Hepatocyte (in vitro differentiated cells): ENCODE measurements around the gene ATP23. TPM values are rescaled to one million over a fixed set of nuclear protein-coding genes. Genes with fewer than 3 reads are reported as not detected.

Experiments used
- DNase-seq: peaks from one replicate; pipeline ENCODE4 v3.0.0-alpha.2; 2016; ENCODE audit warnings: low spot score
- H2AFZ ChIP-seq: fragments of 200-600 bp; sonication (generic); 2 replicates; pipeline ENCODE4 v1.6.0; 2016; ENCODE audit warnings: antibody characterized with exemption, mild to moderate bottlenecking
- H3K27ac ChIP-seq: fragments of 200-600 bp; sonication (generic); 2 replicates; pipeline ENCODE4 v1.5.1; 2016; ENCODE audit warnings: mild to moderate bottlenecking
- H3K27me3 ChIP-seq: fragments of 200-600 bp; sonication (generic); 2 replicates; pipeline ENCODE4 v1.6.1; 2016
- H3K36me3 ChIP-seq: fragments of 200-600 bp; sonication (generic); replicated peaks from 2 replicates; pipeline ENCODE4 v1.5.1; 2016; ENCODE audit warnings: low read depth; ENCODE audit not compliant: insufficient read depth
- H3K4me1 ChIP-seq: fragments of 200-600 bp; sonication (generic); 2 replicates; pipeline ENCODE4 v1.5.1; 2016; ENCODE audit warnings: mild to moderate bottlenecking, moderate library complexity; ENCODE audit not compliant: insufficient read depth
- H3K4me2 ChIP-seq: fragments of 200-600 bp; sonication (generic); 2 replicates; pipeline ENCODE4 v1.6.0; 2016
- H3K4me3 ChIP-seq: fragments of 200-600 bp; sonication (generic); 2 replicates; pipeline ENCODE4 v1.5.1; 2016; ENCODE audit warnings: mild to moderate bottlenecking
- H3K79me2 ChIP-seq: fragments of 200-600 bp; sonication (generic); 2 replicates; pipeline ENCODE4 v1.6.0; 2017; ENCODE audit warnings: mild to moderate bottlenecking
- H3K9me2 ChIP-seq: fragments of 200-600 bp; sonication (generic); replicated peaks from 2 replicates; pipeline ENCODE4 v1.6.0; 2017; ENCODE audit warnings: mild to moderate bottlenecking; ENCODE audit not compliant: insufficient read depth
- H3K9me3 ChIP-seq: fragments of 200-600 bp; sonication (generic); 2 replicates; pipeline ENCODE4 v1.5.1; 2016; ENCODE audit warnings: low read depth, mild to moderate bottlenecking
- H4K20me1 ChIP-seq: fragments of 200-600 bp; sonication (generic); 2 replicates; pipeline ENCODE4 v1.6.0; 2016; ENCODE audit warnings: mild to moderate bottlenecking; ENCODE audit not compliant: insufficient read depth, poor library complexity, severe bottlenecking
- CTCF ChIP-seq: fragments of 200-600 bp; sonication (generic); IDR thresholded peaks from 2 replicates; pipeline ENCODE4 v1.5.1; 2016; ENCODE audit warnings: antibody characterized with exemption, mild to moderate bottlenecking; ENCODE audit not compliant: poor library complexity
- EZH2 ChIP-seq: fragments of 200-600 bp; sonication (generic); IDR thresholded peaks from 2 replicates; pipeline ENCODE4 v1.6.1; 2016; ENCODE audit warnings: antibody characterized with exemption, mild to moderate bottlenecking, borderline replicate concordance
- EZH2phosphoT487 ChIP-seq: fragments of 200-600 bp; sonication (generic); IDR thresholded peaks from one replicate; pipeline ENCODE4 v1.6.1; 2018; ENCODE audit warnings: antibody characterized with exemption, mild to moderate bottlenecking, low read depth, moderate library complexity; ENCODE audit not compliant: unreplicated experiment, severe bottlenecking
- WGBS: methylation state at CpG from one replicate; pipeline ENCODE4 v1.1.6; 2016; ENCODE audit warnings: low lambda C conversion rate; ENCODE audit errors: missing lambda C conversion rate; 5-methylcytosine and 5-hydroxymethylcytosine counted together
- polyA plus RNA-seq: library from polyadenylated mRNA; unstranded; fragments of >200 nt; fragmentation: Nextera tagmentation; extraction: Ambion mirVana; gene quantifications from 2 replicates; pipeline ENCODE4 v1.2.1, GENCODE V29; 2016
- total RNA-seq: library from RNA; depleted of rRNA; stranded (reverse); fragments of >200 nt; gene quantifications from 2 replicates; pipeline ENCODE4 v1.2.3, GENCODE V29; 2014

The ATP23 gene
- total and polyA plus RNA-seq, 2 experiments from 2014 or later: 6.3 to 13.7 TPM

DNA sequence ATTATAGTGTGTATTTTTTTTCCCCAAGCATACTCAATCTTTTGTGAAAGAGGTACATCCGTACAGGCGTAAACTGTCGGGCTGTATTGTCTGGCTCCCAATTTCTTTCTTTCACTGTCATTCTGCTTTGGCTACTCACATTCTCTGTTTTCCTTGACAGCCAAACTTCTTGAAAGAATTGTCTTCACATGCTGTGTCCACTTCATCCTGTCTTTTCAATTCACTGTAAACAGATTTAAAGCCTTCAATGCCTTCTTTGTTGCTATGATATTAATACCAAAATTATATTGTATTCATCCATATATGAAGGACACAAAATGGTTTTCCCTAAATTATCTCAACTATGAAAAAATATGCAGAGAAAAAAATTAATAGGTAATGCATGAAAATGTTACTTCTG is 6.0 kb upstream of the ATP23 start:
- peak overlapping the region; percentile 74 for H3K27ac ChIP-seq
- peak overlapping the region; percentile 78 for H3K4me2 ChIP-seq
- no peaks in the 10 kb centered on the region for H3K79me2 ChIP-seq
- no peaks in the 10 kb centered on the region for H3K27me3 ChIP-seq
- peak overlapping the region; percentile 77 for H2AFZ ChIP-seq
- H3K9me3 ChIP-seq: no peaks in the 10 kb centered on the region
- no peaks in the 10 kb centered on the region for H3K9me2 ChIP-seq
- WGBS: 98% methylated on average over 3 of the region's 3 CpGs
- H3K4me1 ChIP-seq: no peaks in the 10 kb centered on the region
- H3K4me3 ChIP-seq: peak overlapping the region; percentile 46
- H3K36me3 ChIP-seq: no peaks in the 10 kb centered on the region
- no peak for TF ChIP-seq CTCF
- TF ChIP-seq EZH2phosphoT487: no peak
- TF ChIP-seq EZH2: no peak
- no peak for DNase-seq
- H4K20me1 ChIP-seq: no peaks in the 10 kb centered on the region

- TF ChIP-seq CTCF (no peak), EZH2phosphoT487 (no peak), EZH2 (no peak)
- Histone ChIP-seq H3K27me3 (no peaks in the 10 kb centered on the region), H3K79me2 (no peaks in the 10 kb centered on the region)
Measured at GRCh38 chr12:57935839-57936512, 5.4 kb upstream of the ATP23 start.

DNA sequence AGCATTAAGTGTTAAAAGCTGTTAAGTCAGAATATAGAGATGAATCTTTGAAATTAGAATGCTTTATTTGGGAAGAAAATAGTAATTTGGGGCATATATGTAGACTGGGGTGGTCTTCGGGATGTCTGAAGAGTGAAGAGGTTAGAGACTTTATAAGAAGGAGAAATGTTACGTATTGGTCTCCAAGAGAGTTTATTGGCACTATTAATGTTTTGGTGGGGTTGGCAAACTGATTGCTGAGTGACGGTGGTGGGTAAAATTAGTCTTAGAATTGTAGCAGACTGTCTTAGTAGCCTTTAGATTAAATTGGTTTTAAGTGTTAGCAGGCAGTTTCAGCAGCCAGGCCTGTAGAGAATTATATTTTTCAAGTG is 4.9 kb upstream of the ATP23 start:
- no peaks in the 10 kb centered on the region for H3K79me2 ChIP-seq
- no peak for TF ChIP-seq EZH2
- TF ChIP-seq EZH2phosphoT487: no peak
- no peak for TF ChIP-seq CTCF
- no peak for DNase-seq
- 81% methylated on average over 3 of the region's 3 CpGs for WGBS
- H4K20me1 ChIP-seq: no peaks in the 10 kb centered on the region
- no peaks in the 10 kb centered on the region for H3K4me1 ChIP-seq
- H3K27me3 ChIP-seq: no peaks in the 10 kb centered on the region
- peak overlapping the region; percentile 46 for H3K4me3 ChIP-seq
- H3K9me2 ChIP-seq: no peaks in the 10 kb centered on the region
- peak overlapping the region; percentile 78 for H3K4me2 ChIP-seq
- H2AFZ ChIP-seq: peak overlapping the region; percentile 77
- H3K36me3 ChIP-seq: no peaks in the 10 kb centered on the region
- no peaks in the 10 kb centered on the region for H3K9me3 ChIP-seq
- peak overlapping the region; percentile 74 for H3K27ac ChIP-seq

More at GRCh38 chr12:57935839-57936512, 5.4 kb upstream of the ATP23 start:
- Histone ChIP-seq H3K9me2 (no peaks in the 10 kb centered on the region), H4K20me1 (no peaks in the 10 kb centered on the region), H3K4me1 (no peaks in the 10 kb centered on the region), H3K27ac (peak overlapping the region; percentile 74), H3K36me3 (no peaks in the 10 kb centered on the region), H3K4me2 (peak overlapping the region; percentile 78), H3K4me3 (peak overlapping the region; percentile 46), H2AFZ (peak overlapping the region; percentile 77), H3K9me3 (no peaks in the 10 kb centered on the region)
- 6% methylated on average over 29 of the region's 29 CpGs for WGBS
- peak; percentile 95 for DNase-seq
